ENCODE data around the gene GSN. TPM values are rescaled to one million over a fixed set of nuclear protein-coding genes. Genes with fewer than 3 reads are reported as not detected.

The GSN gene
- total and polyA plus RNA-seq, 2 of the 13 experiments (the other 11 are each of a cell fraction or from before 2014, with no cell fraction given), result 294 to 307 TPM

DNA sequence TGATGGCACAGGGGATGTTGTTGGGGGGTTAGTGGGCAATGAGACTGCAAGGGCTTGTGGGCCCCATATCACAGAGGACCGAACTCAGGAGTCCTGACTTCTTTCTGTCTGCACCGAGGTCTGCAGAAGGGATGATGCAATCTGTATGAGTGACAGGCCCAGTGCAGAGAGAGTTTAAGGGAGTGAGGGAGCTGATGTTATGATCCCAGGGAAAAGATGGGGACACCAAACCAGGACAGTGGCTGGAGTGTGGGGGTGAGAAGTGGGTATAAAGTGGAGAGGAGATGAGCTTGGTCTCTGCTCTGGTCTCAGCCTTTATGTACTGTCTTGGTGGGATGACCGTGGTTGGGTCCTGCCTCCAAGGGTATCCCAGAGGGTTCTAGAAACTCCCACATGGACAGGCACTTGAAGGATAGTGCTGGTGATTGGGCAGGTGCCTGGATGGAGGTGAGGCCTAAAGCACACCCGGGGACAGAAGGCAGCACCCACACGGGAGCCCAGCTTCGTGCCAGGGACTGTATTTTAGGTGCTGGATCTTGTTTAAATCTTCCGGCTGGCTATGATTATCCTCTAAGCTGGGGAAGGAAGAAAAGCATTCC, 21.9 kb downstream of the GSN start (continued):
- TF ChIP-seq, protein P1, sequence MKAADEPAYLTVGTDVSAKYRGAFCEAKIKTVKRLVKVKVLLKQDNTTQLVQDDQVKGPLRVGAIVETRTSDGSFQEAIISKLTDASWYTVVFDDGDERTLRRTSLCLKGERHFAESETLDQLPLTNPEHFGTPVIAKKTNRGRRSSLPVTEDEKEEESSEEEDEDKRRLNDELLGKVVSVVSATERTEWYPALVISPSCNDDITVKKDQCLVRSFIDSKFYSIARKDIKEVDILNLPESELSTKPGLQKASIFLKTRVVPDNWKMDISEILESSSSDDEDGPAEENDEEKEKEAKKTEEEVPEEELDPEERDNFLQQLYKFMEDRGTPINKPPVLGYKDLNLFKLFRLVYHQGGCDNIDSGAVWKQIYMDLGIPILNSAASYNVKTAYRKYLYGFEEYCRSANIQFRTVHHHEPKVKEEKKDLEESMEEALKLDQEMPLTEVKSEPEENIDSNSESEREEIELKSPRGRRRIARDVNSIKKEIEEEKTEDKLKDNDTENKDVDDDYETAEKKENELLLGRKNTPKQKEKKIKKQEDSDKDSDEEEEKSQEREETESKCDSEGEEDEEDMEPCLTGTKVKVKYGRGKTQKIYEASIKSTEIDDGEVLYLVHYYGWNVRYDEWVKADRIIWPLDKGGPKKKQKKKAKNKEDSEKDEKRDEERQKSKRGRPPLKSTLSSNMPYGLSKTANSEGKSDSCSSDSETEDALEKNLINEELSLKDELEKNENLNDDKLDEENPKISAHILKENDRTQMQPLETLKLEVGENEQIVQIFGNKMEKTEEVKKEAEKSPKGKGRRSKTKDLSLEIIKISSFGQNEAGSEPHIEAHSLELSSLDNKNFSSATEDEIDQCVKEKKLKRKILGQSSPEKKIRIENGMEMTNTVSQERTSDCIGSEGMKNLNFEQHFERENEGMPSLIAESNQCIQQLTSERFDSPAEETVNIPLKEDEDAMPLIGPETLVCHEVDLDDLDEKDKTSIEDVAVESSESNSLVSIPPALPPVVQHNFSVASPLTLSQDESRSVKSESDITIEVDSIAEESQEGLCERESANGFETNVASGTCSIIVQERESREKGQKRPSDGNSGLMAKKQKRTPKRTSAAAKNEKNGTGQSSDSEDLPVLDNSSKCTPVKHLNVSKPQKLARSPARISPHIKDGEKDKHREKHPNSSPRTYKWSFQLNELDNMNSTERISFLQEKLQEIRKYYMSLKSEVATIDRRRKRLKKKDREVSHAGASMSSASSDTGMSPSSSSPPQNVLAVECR (CRISPR knock-in tag; IDR thresholded peaks at IDR 0.05; ENCODE audit: borderline replicate concordance), result peak; percentile 7; the same call in 1 of the 2 replicates
- TF ChIP-seq, protein P2, sequence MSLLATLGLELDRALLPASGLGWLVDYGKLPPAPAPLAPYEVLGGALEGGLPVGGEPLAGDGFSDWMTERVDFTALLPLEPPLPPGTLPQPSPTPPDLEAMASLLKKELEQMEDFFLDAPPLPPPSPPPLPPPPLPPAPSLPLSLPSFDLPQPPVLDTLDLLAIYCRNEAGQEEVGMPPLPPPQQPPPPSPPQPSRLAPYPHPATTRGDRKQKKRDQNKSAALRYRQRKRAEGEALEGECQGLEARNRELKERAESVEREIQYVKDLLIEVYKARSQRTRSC (CRISPR knock-in tag; IDR thresholded peaks at IDR 0.05; ENCODE audit: low read depth), result no peak
- TF ChIP-seq PHF20 (CRISPR knock-in tag; IDR thresholded peaks at IDR 0.05), result no peak
- 0 out of 2 replicates have a peak, but pooled peaks have one; percentile 41 for TF ChIP-seq ZNF343 (CRISPR knock-in tag; IDR thresholded peaks at IDR 0.05)
- TF ChIP-seq KDM1A (CRISPR knock-in tag; IDR thresholded peaks at IDR 0.05), result no peak
- no peak for TF ChIP-seq NR2F1 (CRISPR knock-in tag; IDR thresholded peaks at IDR 0.05)
- TF ChIP-seq, protein P3, sequence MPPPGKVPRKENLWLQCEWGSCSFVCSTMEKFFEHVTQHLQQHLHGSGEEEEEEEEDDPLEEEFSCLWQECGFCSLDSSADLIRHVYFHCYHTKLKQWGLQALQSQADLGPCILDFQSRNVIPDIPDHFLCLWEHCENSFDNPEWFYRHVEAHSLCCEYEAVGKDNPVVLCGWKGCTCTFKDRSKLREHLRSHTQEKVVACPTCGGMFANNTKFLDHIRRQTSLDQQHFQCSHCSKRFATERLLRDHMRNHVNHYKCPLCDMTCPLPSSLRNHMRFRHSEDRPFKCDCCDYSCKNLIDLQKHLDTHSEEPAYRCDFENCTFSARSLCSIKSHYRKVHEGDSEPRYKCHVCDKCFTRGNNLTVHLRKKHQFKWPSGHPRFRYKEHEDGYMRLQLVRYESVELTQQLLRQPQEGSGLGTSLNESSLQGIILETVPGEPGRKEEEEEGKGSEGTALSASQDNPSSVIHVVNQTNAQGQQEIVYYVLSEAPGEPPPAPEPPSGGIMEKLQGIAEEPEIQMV (CRISPR knock-in tag; IDR thresholded peaks at IDR 0.05; ENCODE audit: low read depth), result no peak
- TF ChIP-seq ZNF235 (CRISPR knock-in tag; IDR thresholded peaks at IDR 0.05; ENCODE audit: borderline replicate concordance), result no peak
- TF ChIP-seq MAFF (IDR thresholded peaks at IDR 0.05; ENCODE audit: low read depth, low read length), result no peak
- TF ChIP-seq ZNF629 (CRISPR knock-in tag; conservative IDR thresholded peaks at IDR 0.05), result no peak; the same call in 1 of the 2 replicates
- TF ChIP-seq ZNF326 (CRISPR knock-in tag; IDR thresholded peaks at IDR 0.05; ENCODE audit: borderline replicate concordance), result no peak
- TF ChIP-seq ZNF674 (CRISPR knock-in tag; IDR thresholded peaks at IDR 0.05; ENCODE audit: low read depth), result no peak
- no peak for TF ChIP-seq MBD4 (IDR thresholded peaks at IDR 0.05; ENCODE audit: borderline replicate concordance, low read length)
- 0 out of 2 replicates have a peak, but pooled peaks have one; percentile 37 for TF ChIP-seq ZNF891 (CRISPR knock-in tag; IDR thresholded peaks at IDR 0.05)
- no peak for TF ChIP-seq HNRNPH1 (optimal IDR thresholded peaks at IDR 0.05; ENCODE audit: low read depth, low read length)
- TF ChIP-seq REL (CRISPR knock-in tag; conservative IDR thresholded peaks at IDR 0.05), result no peak
- TF ChIP-seq ZSCAN22 (CRISPR knock-in tag; IDR thresholded peaks at IDR 0.05), result no peak
- no peak for TF ChIP-seq AHR (CRISPR knock-in tag; IDR thresholded peaks at IDR 0.05)
- TF ChIP-seq ZNF317 (CRISPR knock-in tag; IDR thresholded peaks at IDR 0.05), result 0 out of 2 replicates have a peak, but pooled peaks have one; percentile 62
- TF ChIP-seq, protein P4, sequence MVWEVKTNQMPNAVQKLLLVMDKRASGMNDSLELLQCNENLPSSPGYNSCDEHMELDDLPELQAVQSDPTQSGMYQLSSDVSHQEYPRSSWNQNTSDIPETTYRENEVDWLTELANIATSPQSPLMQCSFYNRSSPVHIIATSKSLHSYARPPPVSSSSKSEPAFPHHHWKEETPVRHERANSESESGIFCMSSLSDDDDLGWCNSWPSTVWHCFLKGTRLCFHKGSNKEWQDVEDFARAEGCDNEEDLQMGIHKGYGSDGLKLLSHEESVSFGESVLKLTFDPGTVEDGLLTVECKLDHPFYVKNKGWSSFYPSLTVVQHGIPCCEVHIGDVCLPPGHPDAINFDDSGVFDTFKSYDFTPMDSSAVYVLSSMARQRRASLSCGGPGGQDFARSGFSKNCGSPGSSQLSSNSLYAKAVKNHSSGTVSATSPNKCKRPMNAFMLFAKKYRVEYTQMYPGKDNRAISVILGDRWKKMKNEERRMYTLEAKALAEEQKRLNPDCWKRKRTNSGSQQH (CRISPR knock-in tag; IDR thresholded peaks at IDR 0.05; ENCODE audit: low read depth), result no peak
- no peak for TF ChIP-seq ZKSCAN8 (CRISPR knock-in tag; IDR thresholded peaks at IDR 0.05; ENCODE audit: borderline replicate concordance)
- no peak for TF ChIP-seq GZF1 (CRISPR knock-in tag; IDR thresholded peaks at IDR 0.05)
- TF ChIP-seq, protein P5, sequence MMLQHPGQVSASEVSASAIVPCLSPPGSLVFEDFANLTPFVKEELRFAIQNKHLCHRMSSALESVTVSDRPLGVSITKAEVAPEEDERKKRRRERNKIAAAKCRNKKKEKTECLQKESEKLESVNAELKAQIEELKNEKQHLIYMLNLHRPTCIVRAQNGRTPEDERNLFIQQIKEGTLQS (CRISPR knock-in tag; IDR thresholded peaks at IDR 0.05), result peak; percentile 87

Measured in HepG2 (cell line).